Cardiac septum (tissue), 1 donor: Measurements from ENCODE around the gene LRFN4. TPM values are rescaled to one million over a fixed set of nuclear protein-coding genes. Genes with fewer than 3 reads are reported as not detected.

Experiments used
- DNase-seq: peaks from one replicate; pipeline ENCODE4 v3.0.0-alpha.2; 2020; ENCODE audit warnings: low spot score
- intact Hi-C: fragments of 100-400 bp; cut with DNase I; formaldehyde crosslinking; loops from one replicate; pipeline ENCODE4 v1.14.0; 2022
- total RNA-seq: library from RNA; stranded (reverse); fragmentation: NEBNext Ultra II Directional; extraction: Animal tissue kit (Norgen Biotek cat#: 25700); gene quantifications from one replicate; pipeline ENCODE4 v1.2.1, GENCODE V29; 2021
- donor health status: DM: no; HTN: no; CAD: no.

Gene LRFN4
- total RNA-seq, 1 donor from 2014 or later: 24.5 TPM

- no peak for DNase-seq
- intact Hi-C loops: no loop called here
These were observed 25.7 kb downstream of the LRFN4 start for GRCh38 chr11:66882561-66883015.

- DNase-seq: no peak
- intact Hi-C loops: no loop called here
These were observed 26.4 kb downstream of the LRFN4 start for GRCh38 chr11:66883016-66883965.

GRCh38 chr11:66884443-66884842 lies 27.6 kb downstream of the LRFN4 start:
- intact Hi-C loops: no loop called here
- DNase-seq: no peak

- no peak for DNase-seq
- intact Hi-C loops: no loop called here
These were observed 28.6 kb downstream of the LRFN4 start for GRCh38 chr11:66885469-66885868.

DNA sequence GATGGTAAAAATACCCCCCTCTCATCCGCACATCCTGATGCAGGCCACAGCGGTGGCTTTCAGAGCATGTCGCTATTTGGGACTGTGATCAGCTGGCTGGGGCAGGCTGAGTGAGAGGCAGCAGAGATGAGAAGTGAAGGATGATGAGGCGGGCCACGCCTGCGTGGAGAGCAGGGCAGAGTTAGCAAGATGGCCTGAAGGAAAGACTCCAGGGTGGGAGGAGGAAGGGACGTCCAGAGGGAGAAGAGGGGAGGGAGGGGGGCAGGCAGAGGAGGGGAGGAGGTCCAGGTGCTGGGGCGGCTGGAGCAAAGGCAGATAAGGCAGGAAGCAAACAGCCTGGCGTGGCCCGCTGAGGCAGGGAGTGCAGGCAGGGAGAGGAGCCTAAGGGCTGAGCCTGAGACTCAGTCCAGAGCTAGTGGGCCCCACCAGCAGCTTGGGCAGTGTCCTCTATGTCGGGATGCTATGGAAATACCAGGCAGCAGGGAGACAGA lies 29.1 kb downstream of the LRFN4 start:
- intact Hi-C loops: no loop called here
- DNase-seq: no peak

DNA sequence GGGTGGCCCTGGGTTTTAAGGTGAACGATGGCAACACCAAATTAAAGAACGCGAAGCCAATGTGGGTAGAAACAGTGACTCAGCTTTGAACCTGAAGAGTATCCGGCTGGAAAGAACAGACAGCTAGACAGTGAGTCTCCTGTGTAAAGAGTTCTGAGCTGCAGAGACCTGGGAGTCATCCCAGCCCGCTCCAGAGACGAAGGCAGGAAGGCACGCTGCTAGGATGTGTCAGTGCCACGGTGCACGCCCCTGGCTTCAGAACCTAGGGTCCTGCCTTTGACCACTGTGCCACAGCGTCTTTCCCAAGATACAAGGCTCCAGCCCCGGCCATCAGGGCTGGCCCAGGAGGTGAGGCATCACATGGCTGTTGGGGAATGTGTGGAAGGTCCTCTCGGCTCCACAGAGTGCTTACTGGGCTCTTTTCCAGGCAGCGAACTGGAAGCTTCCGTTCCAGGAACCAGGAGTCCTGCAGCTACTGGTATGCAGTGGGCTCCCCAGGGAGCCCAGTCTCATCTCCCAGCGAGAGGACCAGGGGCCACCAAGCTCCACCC lies 29.9 kb downstream of the LRFN4 start:
- intact Hi-C loops: no loop called here
- DNase-seq: no peak

DNA sequence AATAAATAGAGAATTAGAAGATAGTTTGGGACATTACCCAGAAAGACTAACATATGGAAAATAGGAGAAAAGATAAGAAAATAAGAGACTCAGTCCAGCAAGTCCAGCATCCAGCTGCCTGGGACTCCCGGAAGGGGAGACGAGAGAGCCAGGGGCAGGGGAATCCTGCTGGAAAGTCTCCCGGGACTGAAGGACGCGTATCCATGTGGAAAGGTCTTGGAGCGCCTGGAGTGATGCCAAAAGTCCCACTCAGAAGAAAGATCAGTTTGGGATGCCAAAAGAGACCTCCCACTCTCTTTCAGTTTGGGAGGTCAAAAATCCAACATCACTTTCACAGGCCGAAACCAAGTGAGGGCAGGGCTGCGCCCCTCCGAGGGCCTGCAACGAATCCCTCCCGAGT lies 30.7 kb downstream of the LRFN4 start:
- no peak for DNase-seq
- intact Hi-C loops: no loop called here

- DNase-seq: no peak
- intact Hi-C loops: no loop called here
These were observed 31.4 kb downstream of the LRFN4 start for GRCh38 chr11:66888282-66888681.

DNA sequence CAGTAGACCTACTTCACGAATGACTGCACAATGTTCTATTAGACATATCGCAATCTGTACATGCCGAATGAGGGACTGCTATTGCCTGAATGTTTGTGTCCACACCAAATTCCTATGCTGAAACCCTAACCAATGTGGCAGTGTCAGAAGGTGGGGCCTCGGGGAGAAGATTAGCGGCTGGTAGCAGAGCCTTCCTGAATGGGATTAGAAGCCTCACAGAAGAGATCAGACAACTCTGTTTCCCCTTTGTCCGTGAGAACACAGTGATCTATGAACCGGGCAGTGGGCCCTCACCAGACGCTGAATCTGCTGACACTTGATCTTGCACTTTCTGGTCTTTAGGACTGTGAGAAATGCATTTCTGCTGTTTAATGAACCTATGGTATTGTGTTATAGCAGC lies 33.1 kb downstream of the LRFN4 start:
- intact Hi-C loops: no loop called here
- DNase-seq: no peak

- intact Hi-C loops: no loop called here
- no peak for DNase-seq
These were observed 35.2 kb downstream of the LRFN4 start for GRCh38 chr11:66891851-66892660.

DNA sequence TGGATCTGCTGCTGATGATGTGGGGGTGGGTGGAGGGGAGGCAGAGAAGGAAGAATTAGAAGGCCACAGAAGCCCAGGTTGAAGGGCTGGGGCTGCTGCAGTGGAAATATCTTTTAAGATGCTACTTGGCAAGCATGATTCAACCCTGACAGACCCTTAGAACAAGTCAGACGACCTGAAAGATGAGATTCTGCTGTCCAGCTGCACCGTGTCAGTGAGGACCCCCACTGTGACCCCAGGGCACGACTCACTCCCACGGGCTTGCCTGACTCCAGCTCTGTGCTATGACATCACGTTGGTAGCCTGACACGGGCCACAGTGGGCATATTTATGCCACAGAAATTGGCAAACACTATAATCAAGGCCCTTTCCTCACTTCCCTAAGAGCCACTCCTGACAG lies 36.0 kb downstream of the LRFN4 start:
- no peak for DNase-seq
- intact Hi-C loops: no loop called here

- intact Hi-C loops: no loop called here
- DNase-seq: no peak
These were observed 37.3 kb downstream of the LRFN4 start for GRCh38 chr11:66894141-66894540.

- intact Hi-C loops: no loop called here
- DNase-seq: no peak
These were observed 45.1 kb downstream of the LRFN4 start for GRCh38 chr11:66901964-66902390.

- intact Hi-C loops: no loop called here
These were observed 45.8 kb downstream of the LRFN4 start for GRCh38 chr11:66902486-66903177.

GRCh38 chr11:66904055-66904454 lies 47.2 kb downstream of the LRFN4 start:
- intact Hi-C loops: no loop called here

More at GRCh38 chr11:66902486-66903177, 45.8 kb downstream of the LRFN4 start:
- no peak for DNase-seq

DNA sequence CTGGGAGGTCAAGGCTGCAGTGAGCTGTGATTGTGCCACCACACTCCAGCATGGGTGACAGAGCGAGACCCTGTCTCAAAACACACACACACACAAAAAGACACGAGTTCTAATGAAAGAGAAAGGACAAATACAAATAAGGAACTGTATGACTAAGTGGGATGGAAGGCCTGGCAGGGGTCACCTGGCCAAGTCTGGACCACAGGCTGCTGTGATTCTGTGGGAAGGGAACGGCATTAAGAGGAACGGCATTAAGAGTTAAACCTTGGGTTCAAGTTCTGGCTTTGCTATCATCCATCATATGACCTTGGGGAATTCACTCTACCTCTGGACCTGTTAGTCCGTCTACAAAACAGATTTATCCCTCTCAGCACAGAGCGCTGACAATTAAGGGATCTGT lies 47.7 kb downstream of the LRFN4 start:
- intact Hi-C loops: no loop called here
- DNase-seq: no peak

More at GRCh38 chr11:66904055-66904454, 47.2 kb downstream of the LRFN4 start:
- no peak for DNase-seq

DNA sequence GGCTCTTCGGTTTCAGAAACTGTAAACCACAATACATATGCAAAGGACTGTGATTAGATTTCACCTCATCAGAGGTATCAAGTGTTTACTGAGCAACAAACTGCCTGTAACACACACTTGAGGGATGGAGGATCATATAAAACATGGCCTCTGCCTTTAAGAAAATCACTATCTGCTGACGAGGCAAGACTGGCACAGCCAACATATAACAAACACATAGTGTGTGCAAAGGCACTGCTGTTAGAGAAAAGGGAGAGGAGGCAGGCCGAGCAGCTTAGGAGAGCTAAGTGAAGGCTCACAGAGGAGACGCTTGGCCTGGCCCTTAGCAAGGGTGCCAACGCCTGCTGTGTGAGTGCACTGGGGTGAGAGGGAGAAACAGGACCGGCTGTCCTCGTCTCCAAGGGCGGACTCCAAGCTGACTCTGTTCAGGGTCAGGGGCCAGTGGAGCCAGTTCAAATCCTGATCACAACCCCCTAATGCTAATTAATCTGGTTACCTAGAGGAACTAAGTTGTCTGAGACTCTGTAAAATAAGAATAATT lies 48.2 kb downstream of the LRFN4 start:
- intact Hi-C loops: no loop called here
- DNase-seq: no peak

DNA sequence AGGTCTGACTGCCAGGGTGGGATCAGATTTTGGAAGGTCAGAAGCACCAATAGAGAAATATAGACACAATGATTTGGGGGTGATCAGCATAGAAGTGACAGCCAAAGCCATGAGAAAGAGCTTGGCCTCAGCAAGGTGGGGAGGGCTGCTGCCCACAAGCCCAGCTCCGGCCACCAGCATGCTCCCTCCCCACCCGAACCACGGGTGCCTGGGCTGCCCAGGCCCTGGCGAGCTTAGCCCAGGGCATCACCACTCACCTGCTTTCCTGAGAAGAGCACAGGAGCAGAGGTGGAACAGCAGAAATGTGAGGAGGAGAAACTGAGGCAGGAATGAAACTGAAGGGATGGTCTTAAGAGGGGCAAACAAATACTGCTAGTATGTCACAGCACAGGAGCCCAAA lies 48.8 kb downstream of the LRFN4 start:
- intact Hi-C loops: no loop called here

GRCh38 chr11:66906061-66906733 lies 49.3 kb downstream of the LRFN4 start:
- no peak for DNase-seq
- intact Hi-C loops: no loop called here

More for the DNA sequence above, 48.8 kb downstream of the LRFN4 start:
- no peak for DNase-seq
